ENCODE measurements around the gene SMYD3.

Gene SMYD3

DNA sequence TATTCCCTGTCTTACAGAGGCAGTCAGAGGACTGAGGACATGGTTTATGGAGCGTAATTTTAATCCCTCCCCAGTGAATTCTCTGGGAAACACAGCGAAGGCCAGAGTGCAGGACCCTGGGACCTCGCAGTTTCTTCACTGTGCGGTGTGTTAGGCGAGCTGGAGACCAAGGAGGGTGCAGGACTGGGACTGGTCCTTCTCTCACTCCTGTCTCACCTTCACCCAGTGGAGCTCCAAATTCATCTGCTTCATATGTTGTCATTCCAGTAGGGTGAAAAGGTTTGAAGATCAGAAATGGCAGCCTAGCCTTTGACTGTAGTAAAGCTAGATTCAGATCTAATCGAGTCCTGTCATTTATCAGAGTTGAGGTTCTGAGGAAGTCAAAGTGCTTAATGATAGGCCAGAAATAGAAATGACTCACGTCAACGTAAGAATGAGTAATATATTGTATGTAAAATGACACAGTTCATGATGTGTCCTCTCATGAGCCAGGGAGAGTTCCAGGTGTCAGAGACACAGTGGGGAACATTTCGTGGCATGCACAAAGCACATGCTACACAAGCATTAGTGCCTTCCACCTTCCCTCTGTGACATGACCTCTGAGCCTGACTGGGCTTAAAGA is 647.5 kb downstream of the SMYD3 start:
- H3K4me3 ChIP-seq (ENCODE audit: low read depth, low read length) = no peak overlapping the region
- no peaks in the 10 kb centered on the region for H3K27me3 ChIP-seq (replicated peaks)
- H3K27ac ChIP-seq = peak overlapping the region; percentile 51
- DNase-seq = peak; percentile 45
- H3K36me3 ChIP-seq (replicated peaks) = no peaks in the 10 kb centered on the region
- in situ Hi-C loops (cut with HindIII; ENCODE audit: low pct_ligation_motif_present, low sequenced_read_pairs) = no loop called here
- TF ChIP-seq, protein P1, sequence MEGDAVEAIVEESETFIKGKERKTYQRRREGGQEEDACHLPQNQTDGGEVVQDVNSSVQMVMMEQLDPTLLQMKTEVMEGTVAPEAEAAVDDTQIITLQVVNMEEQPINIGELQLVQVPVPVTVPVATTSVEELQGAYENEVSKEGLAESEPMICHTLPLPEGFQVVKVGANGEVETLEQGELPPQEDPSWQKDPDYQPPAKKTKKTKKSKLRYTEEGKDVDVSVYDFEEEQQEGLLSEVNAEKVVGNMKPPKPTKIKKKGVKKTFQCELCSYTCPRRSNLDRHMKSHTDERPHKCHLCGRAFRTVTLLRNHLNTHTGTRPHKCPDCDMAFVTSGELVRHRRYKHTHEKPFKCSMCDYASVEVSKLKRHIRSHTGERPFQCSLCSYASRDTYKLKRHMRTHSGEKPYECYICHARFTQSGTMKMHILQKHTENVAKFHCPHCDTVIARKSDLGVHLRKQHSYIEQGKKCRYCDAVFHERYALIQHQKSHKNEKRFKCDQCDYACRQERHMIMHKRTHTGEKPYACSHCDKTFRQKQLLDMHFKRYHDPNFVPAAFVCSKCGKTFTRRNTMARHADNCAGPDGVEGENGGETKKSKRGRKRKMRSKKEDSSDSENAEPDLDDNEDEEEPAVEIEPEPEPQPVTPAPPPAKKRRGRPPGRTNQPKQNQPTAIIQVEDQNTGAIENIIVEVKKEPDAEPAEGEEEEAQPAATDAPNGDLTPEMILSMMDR (IDR thresholded peaks at IDR 0.05; ENCODE audit: low read depth, low read length, missing control alignments) = no peak

DNA sequence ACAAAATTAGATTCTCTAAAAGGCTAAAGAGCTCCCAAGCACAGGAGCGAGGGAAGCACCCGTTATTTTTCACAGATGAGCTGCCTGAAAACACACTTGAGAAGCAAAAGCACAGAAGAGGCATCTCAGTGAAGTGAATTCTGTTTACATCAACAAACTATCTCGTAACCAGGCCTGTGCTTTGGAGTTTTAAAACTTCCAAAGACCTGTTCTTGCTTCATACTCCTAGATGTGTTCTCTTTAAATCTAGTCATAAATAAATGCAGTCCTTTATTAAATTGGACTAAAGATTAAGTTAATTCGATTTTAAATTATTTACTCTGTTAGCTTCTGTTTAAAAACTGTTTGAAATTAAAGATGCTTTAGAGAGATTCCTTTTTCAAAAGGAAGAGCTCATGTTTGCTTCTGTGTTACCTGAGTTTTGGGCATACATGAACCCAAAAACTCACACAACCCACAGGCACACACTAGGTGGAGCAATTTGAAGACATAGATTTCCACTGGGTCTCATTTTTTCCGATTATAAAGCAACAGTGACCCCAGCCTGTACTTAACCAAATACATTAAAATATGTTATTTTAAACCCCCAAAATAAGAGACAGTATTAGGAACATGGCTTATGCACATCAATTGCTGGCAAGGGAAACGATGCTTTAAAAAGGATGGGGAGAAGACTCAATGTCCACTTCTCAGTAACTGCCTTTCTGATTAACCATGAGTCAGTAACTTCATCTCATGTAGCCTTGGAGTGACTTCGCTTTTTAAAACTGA is 648.2 kb downstream of the SMYD3 start:
- TF ChIP-seq, protein P1 (IDR thresholded peaks at IDR 0.05; ENCODE audit: low read depth, low read length, missing control alignments) = peak; percentile 61
- Histone ChIP-seq H3K27ac (no peak overlapping the region), H3K36me3 (replicated peaks) (no peaks in the 10 kb centered on the region), H3K27me3 (replicated peaks) (no peaks in the 10 kb centered on the region), H3K4me3 (ENCODE audit: low read depth, low read length) (no peak overlapping the region)
- DNase-seq = no peak
- in situ Hi-C loops (cut with HindIII; ENCODE audit: low pct_ligation_motif_present, low sequenced_read_pairs) = no loop called here

DNA sequence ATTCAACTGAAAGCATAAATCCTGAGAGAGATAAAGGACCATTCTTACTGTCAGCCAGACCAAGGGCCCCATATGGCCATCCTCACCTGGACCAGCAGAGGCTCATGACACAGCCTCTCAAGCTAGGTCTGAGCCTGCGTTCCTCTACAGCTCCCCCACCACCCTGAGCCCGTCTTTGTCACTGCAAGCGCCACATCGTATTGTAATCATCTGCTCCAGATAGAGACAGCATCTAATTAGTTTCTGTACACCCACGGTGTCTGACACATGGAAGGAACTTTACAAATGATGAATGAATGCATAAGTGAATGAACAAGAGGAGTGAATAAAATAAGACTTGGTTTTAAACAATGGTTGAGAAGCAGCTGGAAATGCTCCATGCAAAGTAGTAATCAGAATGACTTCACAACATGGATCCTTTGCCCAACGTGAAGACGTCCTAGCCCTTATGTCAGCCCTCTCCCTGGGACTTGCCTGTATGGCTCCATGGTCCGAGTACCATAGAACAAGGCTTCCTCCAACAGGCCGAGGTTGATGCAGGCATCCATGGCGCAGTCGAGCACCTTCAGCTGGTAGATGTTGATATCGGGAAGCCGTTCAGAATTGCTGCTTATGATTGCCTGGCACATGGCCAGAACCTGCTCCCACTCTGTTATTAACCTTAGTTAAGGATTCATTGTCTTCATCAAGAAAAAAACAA is 648.9 kb downstream of the SMYD3 start:
- H3K36me3 ChIP-seq (replicated peaks) = no peaks in the 10 kb centered on the region
- no peak for DNase-seq
- no peak overlapping the region for H3K4me3 ChIP-seq (ENCODE audit: low read depth, low read length)
- H3K27ac ChIP-seq = no peak overlapping the region
- in situ Hi-C loops (cut with HindIII; ENCODE audit: low pct_ligation_motif_present, low sequenced_read_pairs) = no loop called here
- TF ChIP-seq, protein P1 (IDR thresholded peaks at IDR 0.05; ENCODE audit: low read depth, low read length, missing control alignments) = no peak
- H3K27me3 ChIP-seq (replicated peaks) = no peaks in the 10 kb centered on the region

DNA sequence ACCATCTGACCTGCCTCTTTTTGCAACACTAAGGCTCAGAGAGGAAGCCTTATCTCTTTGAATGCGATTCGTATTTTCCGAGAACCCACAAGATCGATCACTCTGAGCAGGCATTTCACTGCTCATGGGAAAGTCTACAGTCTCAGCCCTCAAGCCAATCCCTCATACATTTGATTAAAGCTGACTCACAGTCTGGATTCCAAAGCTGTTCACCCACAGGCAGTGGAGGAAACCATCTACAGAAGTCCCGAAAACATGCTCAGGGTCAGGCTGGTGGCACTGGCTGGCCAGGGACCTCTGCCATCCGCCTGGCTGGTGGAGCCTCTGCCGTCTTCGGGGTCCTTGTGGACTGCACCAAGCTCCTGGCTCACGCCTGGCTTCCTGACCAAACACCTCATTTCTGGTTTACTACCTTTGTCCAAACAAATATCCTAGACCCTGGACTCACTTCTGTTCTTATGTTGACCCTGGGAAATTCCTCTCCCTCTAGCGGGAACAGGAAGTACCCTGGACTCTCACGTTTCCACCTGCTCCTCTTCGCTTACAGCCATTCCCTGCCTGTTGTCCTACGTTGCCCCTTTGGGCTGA is 650.0 kb downstream of the SMYD3 start:
- peak; percentile 82 for DNase-seq
- peak overlapping the region; percentile 62 for H3K27ac ChIP-seq

More for the DNA sequence above, 650.0 kb downstream of the SMYD3 start:
- TF ChIP-seq, protein P1 (IDR thresholded peaks at IDR 0.05; ENCODE audit: low read depth, low read length, missing control alignments) = peak; percentile 35
- Histone ChIP-seq H3K4me3 (ENCODE audit: low read depth, low read length) (no peak overlapping the region), H3K36me3 (replicated peaks) (no peaks in the 10 kb centered on the region), H3K27me3 (replicated peaks) (no peaks in the 10 kb centered on the region)
- in situ Hi-C loops (cut with HindIII; ENCODE audit: low pct_ligation_motif_present, low sequenced_read_pairs) = no loop called here
